Vagina (tissue), 2 donors: ENCODE results near the gene MAP1LC3B.

ENCODE experiments used
- CTCF ChIP-seq, 3 experiments: fragments of 450-650 bp in 2 of 3; fragments of 200-600 bp in 1 of 3; sonication (generic) in 1 of 3; IDR thresholded peaks; one replicate each; pipeline ENCODE4 v1.5.1; 2017 to 2019; ENCODE audit warnings: antibody characterized with exemption in 3 of 3, mild to moderate bottlenecking in 2 of 3, moderate library complexity in 2 of 3
- POLR2A ChIP-seq, 2 donors: fragments of 450-650 bp; IDR thresholded peaks; one replicate each; pipeline ENCODE4 v1.6.1; 2017; ENCODE audit warnings: antibody characterized with exemption in 2 of 2, mild to moderate bottlenecking in 2 of 2, moderate library complexity in 2 of 2
- POLR2AphosphoS5 ChIP-seq, 2 donors: sonication (generic); formaldehyde crosslinking; IDR thresholded peaks; one replicate each; pipeline ENCODE4 v1.9.0; 2017; ENCODE audit warnings: antibody characterized with exemption in 2 of 2, mild to moderate bottlenecking in 2 of 2, low read depth in 1 of 2; ENCODE audit not compliant: insufficient read depth in 1 of 2

GRCh38 chr16:87443016-87443415 lies 50.9 kb downstream of the MAP1LC3B start:
- no peak for TF ChIP-seq POLR2A (IDR thresholded peaks at IDR 0.05)
- no peak for TF ChIP-seq CTCF (IDR thresholded peaks at IDR 0.05)
- TF ChIP-seq POLR2AphosphoS5 (IDR thresholded peaks at IDR 0.05; ENCODE audit: insufficient read depth in 1 of 2, low read depth in 1 of 2) = no peak
